K562 (cell line): ENCODE measurements around the gene SLC3A2. TPM values are rescaled to one million over a fixed set of nuclear protein-coding genes. Genes with fewer than 3 reads are reported as not detected.

Experiments
- ARHGAP35 ChIP-seq: fragments of 450-650 bp; IDR thresholded peaks from 2 replicates; pipeline ENCODE4 v1.6.1; 2018; ENCODE audit not compliant: partially characterized antibody
- ARID1B ChIP-seq: fragments of 450-650 bp; IDR thresholded peaks from 2 replicates; pipeline ENCODE4 v1.6.1; 2016; ENCODE audit warnings: antibody characterized with exemption, mild to moderate bottlenecking, inconsistent platforms
- HINFP ChIP-seq: fragments of 450-650 bp; conservative IDR thresholded peaks from 2 replicates; pipeline ENCODE4 v1.6.1; 2016; ENCODE audit warnings: missing genetic modification characterization, low read depth, mild to moderate bottlenecking, control low read depth, missing compliant biosample characterization
- MAFG ChIP-seq: fragments of 450-650 bp; conservative IDR thresholded peaks from 2 replicates; pipeline ENCODE4 v1.6.1; 2016; ENCODE audit warnings: missing genetic modification characterization, missing compliant biosample characterization
- POLR2A ChIP-seq: fragments of 450-650 bp; conservative IDR thresholded peaks from 2 replicates; pipeline ENCODE4 v1.6.1; 2016
- RBM17 ChIP-seq: fragments of 200-400 bp; formaldehyde crosslinking; IDR thresholded peaks from 2 replicates; pipeline ENCODE4 v1.6.1; 2017; ENCODE audit warnings: low read depth, mild to moderate bottlenecking, low read length, borderline replicate concordance
- RNF2 ChIP-seq: sonication (generic); IDR thresholded peaks from 2 replicates; pipeline ENCODE4 v1.6.1; 2016
- RUNX1 ChIP-seq: sonication (generic); IDR thresholded peaks from 2 replicates; pipeline ENCODE4 v1.6.1; 2016; ENCODE audit warnings: antibody characterized with exemption, low read depth
- SIN3A ChIP-seq, 2 experiments: fragments of 150-350 bp in 1 of 2; IDR thresholded peaks; 2 replicates each; pipeline ENCODE4 v1.6.1; 2011 to 2016; ENCODE audit warnings: borderline replicate concordance in 2 of 2, low read depth in 2 of 2, low read length in 2 of 2, mild to moderate bottlenecking in 2 of 2, moderate library complexity in 2 of 2; ENCODE audit not compliant: control insufficient read depth in 1 of 2
- TBL1XR1 ChIP-seq, 2 experiments: IDR thresholded peaks; 2 replicates each; pipeline ENCODE4 v1.6.1; 2012; ENCODE audit warnings: improper control_type of control experiment in 2 of 2, low read length in 2 of 2, mild to moderate bottlenecking in 1 of 2
- TCF7 ChIP-seq: sonication (generic); IDR thresholded peaks from 2 replicates; pipeline ENCODE4 v1.6.1; 2016; ENCODE audit warnings: antibody characterized with exemption, borderline replicate concordance
- YY1 ChIP-seq, 3 experiments: IDR thresholded peaks; 2 replicates each; pipeline ENCODE4 v1.6.1; 2011; ENCODE audit warnings: low read length in 2 of 3, mild to moderate bottlenecking in 2 of 3, moderate library complexity in 2 of 3, borderline replicate concordance in 1 of 3, control low read depth in 1 of 3, low read depth in 1 of 3; ENCODE audit not compliant: insufficient read depth in 3 of 3, insufficient replicate concordance in 2 of 3, control insufficient read depth in 1 of 3, insufficient read length in 1 of 3; ENCODE audit errors: extremely low read depth in 1 of 3
- ZBTB7A ChIP-seq: IDR thresholded peaks from 2 replicates; pipeline ENCODE4 v1.6.1; 2011; ENCODE audit warnings: low read depth, mild to moderate bottlenecking, low read length, moderate library complexity, borderline replicate concordance; ENCODE audit not compliant: control insufficient read depth
- ZNF24 ChIP-seq: fragments of 450-650 bp; IDR thresholded peaks from 2 replicates; pipeline ENCODE4 v1.6.1; 2016
- ZNF282 ChIP-seq: sonication (generic); formaldehyde crosslinking; IDR thresholded peaks from 2 replicates; pipeline ENCODE4 v1.8.1; 2023; ENCODE audit warnings: missing genetic modification reagents
- ZNF609 ChIP-seq: sonication (generic); formaldehyde crosslinking; IDR thresholded peaks from 2 replicates; pipeline ENCODE4 v1.8.1; 2023; ENCODE audit warnings: missing genetic modification reagents, mild to moderate bottlenecking, borderline replicate concordance
- polyA plus RNA-seq, 8 experiments: library from polyadenylated mRNA; depleted of rRNA in 4 of 8; stranded (reverse) in 5 of 8; unstranded in 3 of 8; fragments of >200 nt; fragmentation: Nextera tagmentation in 2 of 8; fragmentation: Illumina TruSeq in 1 of 8; extraction: Ambion mirVana in 2 of 8; extraction: Trizol in 1 of 8; gene quantifications; 2 replicates each; pipeline versions ENCODE4 v1.2.1 to v1.2.3, GENCODE V29; 2011 to 2014; ENCODE audit warnings: inconsistent platforms in 1 of 8, missing spikeins in 1 of 8
- total RNA-seq, 7 experiments: library from RNA; depleted of rRNA in 6 of 7; stranded (reverse); fragments of >200 nt in 6 of 7; fragmentation: Illumina TruSeq in 2 of 7; extraction: Trizol in 2 of 7; gene quantifications; 2 replicates each; pipeline versions ENCODE4 v1.2.1 to v1.2.3, GENCODE V29; 2011 to 2021; ENCODE audit warnings: low replicate concordance in 1 of 7
- TF ChIP-seq, protein P1 (sequence below): fragments of 450-650 bp; IDR thresholded peaks from 2 replicates; pipeline ENCODE4 v1.7.1; 2018; ENCODE audit warnings: mild to moderate bottlenecking, low read depth; ENCODE audit not compliant: partially characterized antibody

The SLC3A2 gene
- total and polyA plus RNA-seq, 9 of the 15 experiments (the other 6 are each of a cell fraction or from before 2014, with no cell fraction given) = 20.0 to 296 (median 214) TPM

- TF ChIP-seq POLR2A (peak; percentile 97), SIN3A (IDR thresholded peaks at IDR 0.05; ENCODE audit: borderline replicate concordance in 2 of 2, control insufficient read depth in 1 of 2, low read depth in 2 of 2, low read length in 2 of 2) (peak; percentile 30 to 95; a peak in 2 of 4 replicates), RNF2 (no peak), HINFP (no peak), ZNF609 (CRISPR knock-in tag) (no peak), TCF7 (peak; percentile 15; the same call in 1 of the 2 replicates), MAFG (tag) (no peak), TBL1XR1 (IDR thresholded peaks at IDR 0.05; ENCODE audit: low read length in 2 of 2) (peak in 1 of 2 experiments; percentile 94; a peak in 1 of 4 replicates), ARHGAP35 (peak; percentile 35), ZNF24 (no peak), ARID1B (0 out of 2 replicates have a peak, but pooled peaks have one; percentile 12), ZNF282 (CRISPR knock-in tag) (0 out of 2 replicates have a peak, but pooled peaks have one; percentile 47), YY1 (IDR thresholded peaks at IDR 0.05; ENCODE audit: borderline replicate concordance in 1 of 3, control insufficient read depth in 1 of 3, extremely low read depth in 1 of 3, insufficient read depth in 3 of 3, insufficient read length in 1 of 3, insufficient replicate concordance in 2 of 3, low read depth in 1 of 3, low read length in 2 of 3) (no peak), ZBTB7A (no peak), RUNX1 (peak; percentile 77), RBM17 (no peak)
- TF ChIP-seq, protein P1, sequence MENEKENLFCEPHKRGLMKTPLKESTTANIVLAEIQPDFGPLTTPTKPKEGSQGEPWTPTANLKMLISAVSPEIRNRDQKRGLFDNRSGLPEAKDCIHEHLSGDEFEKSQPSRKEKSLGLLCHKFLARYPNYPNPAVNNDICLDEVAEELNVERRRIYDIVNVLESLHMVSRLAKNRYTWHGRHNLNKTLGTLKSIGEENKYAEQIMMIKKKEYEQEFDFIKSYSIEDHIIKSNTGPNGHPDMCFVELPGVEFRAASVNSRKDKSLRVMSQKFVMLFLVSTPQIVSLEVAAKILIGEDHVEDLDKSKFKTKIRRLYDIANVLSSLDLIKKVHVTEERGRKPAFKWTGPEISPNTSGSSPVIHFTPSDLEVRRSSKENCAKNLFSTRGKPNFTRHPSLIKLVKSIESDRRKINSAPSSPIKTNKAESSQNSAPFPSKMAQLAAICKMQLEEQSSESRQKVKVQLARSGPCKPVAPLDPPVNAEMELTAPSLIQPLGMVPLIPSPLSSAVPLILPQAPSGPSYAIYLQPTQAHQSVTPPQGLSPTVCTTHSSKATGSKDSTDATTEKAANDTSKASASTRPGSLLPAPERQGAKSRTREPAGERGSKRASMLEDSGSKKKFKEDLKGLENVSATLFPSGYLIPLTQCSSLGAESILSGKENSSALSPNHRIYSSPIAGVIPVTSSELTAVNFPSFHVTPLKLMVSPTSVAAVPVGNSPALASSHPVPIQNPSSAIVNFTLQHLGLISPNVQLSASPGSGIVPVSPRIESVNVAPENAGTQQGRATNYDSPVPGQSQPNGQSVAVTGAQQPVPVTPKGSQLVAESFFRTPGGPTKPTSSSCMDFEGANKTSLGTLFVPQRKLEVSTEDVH = peak; percentile 84
These were observed 29.5 kb upstream of the SLC3A2 start (continued) for GRCh38 chr11:62850911-62851806.
